Neural cell (in vitro differentiated cells): ENCODE data around the gene NCAPD2. TPM values are rescaled to one million over a fixed set of nuclear protein-coding genes. Genes with fewer than 3 reads are reported as not detected.

ENCODE experiments used
- H2AFZ ChIP-seq: fragments of 200-600, 300-800 bp; sonication (generic), shearing (Covaris generic); 2 replicates; pipeline ENCODE4 v1.6.0; 2014; ENCODE audit warnings: low read depth, mild to moderate bottlenecking, antibody characterized with exemption, low read length, moderate library complexity
- H3F3A ChIP-seq: fragments of 200-600 bp; shearing (Covaris generic); 2 replicates; pipeline ENCODE4 v1.6.1; 2016; ENCODE audit warnings: mild to moderate bottlenecking, moderate library complexity, mixed read lengths, antibody characterized with exemption, low read length; ENCODE audit not compliant: insufficient read depth, poor library complexity, severe bottlenecking
- H3K27ac ChIP-seq: fragments of 200-600, 300-800 bp; sonication (generic), shearing (Covaris generic); 2 replicates; pipeline ENCODE4 v1.5.1; 2014; ENCODE audit warnings: mild to moderate bottlenecking, low read length, moderate library complexity
- H3K27me3 ChIP-seq: fragments of 300-800, 200-600 bp; sonication (generic), shearing (Covaris generic); 2 replicates; pipeline ENCODE4 v1.6.0; 2014; ENCODE audit warnings: mild to moderate bottlenecking, low read depth, low read length, moderate library complexity; ENCODE audit not compliant: insufficient read depth
- H3K36me3 ChIP-seq: fragments of 300-800, 200-600 bp; sonication (generic), shearing (Covaris generic); 2 replicates; pipeline ENCODE4 v1.5.1; 2014; ENCODE audit warnings: mild to moderate bottlenecking, antibody characterized with exemption, low read length, moderate library complexity; ENCODE audit not compliant: insufficient read depth
- H3K4me2 ChIP-seq: fragments of 300-800, 200-600 bp; sonication (generic), shearing (Covaris generic); 2 replicates; pipeline ENCODE4 v1.6.0; 2014; ENCODE audit warnings: mild to moderate bottlenecking, low read length
- H3K4me3 ChIP-seq: fragments of 300-800, 200-600 bp; sonication (generic), shearing (Covaris generic); 2 replicates; pipeline ENCODE4 v1.5.1; 2014; ENCODE audit warnings: mild to moderate bottlenecking, low read length, moderate library complexity
- H3K79me2 ChIP-seq: fragments of 200-600 bp; shearing (Covaris generic); replicated peaks from 2 replicates; pipeline ENCODE4 v1.6.0; 2014; ENCODE audit warnings: mild to moderate bottlenecking, low read length, moderate library complexity; ENCODE audit not compliant: insufficient read depth
- H3K9ac ChIP-seq: fragments of 300-800, 200-600 bp; sonication (generic), shearing (Covaris generic); 2 replicates; pipeline ENCODE4 v1.6.1; 2016; ENCODE audit warnings: mild to moderate bottlenecking, low read length, mixed read lengths
- H3K9me2 ChIP-seq: fragments of 200-600 bp; shearing (Covaris generic); 2 replicates; pipeline ENCODE4 v1.6.1; 2016; ENCODE audit warnings: mild to moderate bottlenecking, low read length, mixed read lengths; ENCODE audit not compliant: insufficient read depth
- H3K9me3 ChIP-seq: fragments of 200-600, 300-800 bp; sonication (generic), shearing (Covaris generic); 2 replicates; pipeline ENCODE4 v1.6.1; 2016; ENCODE audit warnings: mild to moderate bottlenecking, mixed run types, low read length, moderate library complexity, mixed read lengths
- H4K20me1 ChIP-seq: fragments of 200-600 bp; shearing (Covaris generic); 2 replicates; pipeline ENCODE4 v1.6.1; 2016; ENCODE audit warnings: mild to moderate bottlenecking, mixed run types; ENCODE audit not compliant: insufficient read depth
- CTCF ChIP-seq: fragments of 450-650 bp; IDR thresholded peaks from 2 replicates; pipeline ENCODE4 v1.5.1; 2014; ENCODE audit warnings: antibody characterized with exemption, mild to moderate bottlenecking, moderate library complexity; ENCODE audit not compliant: poor library complexity, severe bottlenecking
- EP300 ChIP-seq: fragments of 450-650 bp; conservative IDR thresholded peaks from 2 replicates; pipeline ENCODE4 v1.6.1; 2014; ENCODE audit warnings: antibody characterized with exemption, mild to moderate bottlenecking, moderate library complexity; ENCODE audit not compliant: poor library complexity, severe bottlenecking
- EZH2 ChIP-seq: fragments of 200-600, 300-800 bp; shearing (Covaris generic), sonication (generic); IDR thresholded peaks from 2 replicates; pipeline ENCODE4 v1.6.1; 2014; ENCODE audit warnings: antibody characterized with exemption, low read length, borderline replicate concordance, mild to moderate bottlenecking; ENCODE audit not compliant: insufficient read depth, poor library complexity, severe bottlenecking
- MXI1 ChIP-seq: fragments of 450-650 bp; conservative IDR thresholded peaks from 2 replicates; pipeline ENCODE4 v1.6.1; 2014; ENCODE audit warnings: antibody characterized with exemption, mild to moderate bottlenecking; ENCODE audit not compliant: poor library complexity, severe bottlenecking
- POLR2AphosphoS5 ChIP-seq: IDR thresholded peaks from 2 replicates; pipeline ENCODE4 v1.6.1; 2012
- RAD21 ChIP-seq: fragments of 450-650 bp; conservative IDR thresholded peaks from 2 replicates; pipeline ENCODE4 v1.6.1; 2014; ENCODE audit warnings: antibody characterized with exemption, mild to moderate bottlenecking, moderate library complexity
- REST ChIP-seq: IDR thresholded peaks from 2 replicates; pipeline ENCODE4 v1.6.1; 2012; ENCODE audit warnings: borderline replicate concordance
- SMC3 ChIP-seq: fragments of 450-650 bp; conservative IDR thresholded peaks from 2 replicates; pipeline ENCODE4 v1.6.1; 2014; ENCODE audit warnings: antibody characterized with exemption, mild to moderate bottlenecking, moderate library complexity; ENCODE audit not compliant: poor library complexity
- TAF1 ChIP-seq: IDR thresholded peaks from 2 replicates; pipeline ENCODE4 v1.6.1; 2012; ENCODE audit warnings: low read depth
- polyA plus RNA-seq: library from polyadenylated mRNA; depleted of rRNA; stranded (reverse); fragments of >200 nt; gene quantifications from 2 replicates; pipeline ENCODE4 v1.2.3, GENCODE V29; 2014

NCAPD2 gene
- polyA plus RNA-seq, 1 donor from 2014 or later, result 4.5 TPM

GRCh38 chr12:6567112-6567670 lies 73.3 kb downstream of the NCAPD2 start:
- Histone ChIP-seq H3K9me2 (no peaks in the 10 kb centered on the region), H3K9ac (peak overlapping the region; percentile 63), H3K4me3 (peak overlapping the region; percentile 76), H3K9me3 (no peaks in the 10 kb centered on the region), H3F3A (no peaks in the 10 kb centered on the region), H3K27ac (no peak overlapping the region), H2AFZ (no peak overlapping the region), H4K20me1 (no peaks in the 10 kb centered on the region), H3K27me3 (no peaks in the 10 kb centered on the region), H3K4me2 (peak overlapping the region; percentile 69), H3K79me2 (peaks cover 7% of the 10 kb centered on the region), H3K36me3 (no peaks in the 10 kb centered on the region)
- TF ChIP-seq POLR2AphosphoS5 (no peak), CTCF (no peak), EP300 (no peak), SMC3 (no peak), TAF1 (no peak)

GRCh38 chr12:6569312-6569711 lies 75.4 kb downstream of the NCAPD2 start:
- Histone ChIP-seq H3K27ac (no peak overlapping the region), H4K20me1 (no peaks in the 10 kb centered on the region), H3K4me3 (no peak overlapping the region), H3K9me3 (no peaks in the 10 kb centered on the region), H3F3A (no peaks in the 10 kb centered on the region), H3K9me2 (no peaks in the 10 kb centered on the region), H3K36me3 (peaks cover 8% of the 10 kb centered on the region), H3K27me3 (no peaks in the 10 kb centered on the region), H3K79me2 (peaks cover 7% of the 10 kb centered on the region), H2AFZ (no peak overlapping the region), H3K4me2 (no peak overlapping the region), H3K9ac (no peak overlapping the region)
- no peak for TF ChIP-seq POLR2AphosphoS5
- no peak for TF ChIP-seq CTCF
- no peak for TF ChIP-seq MXI1
- TF ChIP-seq EZH2, result no peak
- no peak for TF ChIP-seq RAD21
- no peak for TF ChIP-seq TAF1
- no peak for TF ChIP-seq EP300
- no peak for TF ChIP-seq REST
- TF ChIP-seq SMC3, result no peak
